Activated CD8-positive, alpha-beta T cell treated with anti-CD3 and anti-CD28 coated beads, Interleukin-2, amount 10 ng/mL, durations not matched to agents 7 days and 5 days (primary cell): Measurements from ENCODE around the gene ZNF582. TPM values are rescaled to one million over a fixed set of nuclear protein-coding genes. Genes with fewer than 3 reads are reported as not detected.
A peak's percentile ranks its signal among the peaks of the same experiment; 100 is the strongest.
"Not testable (repeated sequence)": the region's sequence is repeated elsewhere in the genome, so short reads cannot be mapped to it uniquely, and the experiment has no call there.

ENCODE experiments used
- ATAC-seq: fragments of 150-1000 bp; cut with Tn5 transposase; one replicate; pipeline ENCODE4 v1.10.0; 2021; ENCODE audit warnings: moderate library complexity
- CTCF ChIA-PET: fragments of 350-600 bp; sonication (Branson Sonifier 250); formaldehyde crosslinking; loops from one replicate; lab custom pipeline; 2021; ENCODE audit warnings: antibody characterized with exemption; lab: Charles Lee
- POLR2A ChIA-PET: fragments of 350-600 bp; sonication (Branson Sonifier 250); formaldehyde crosslinking; loops from one replicate; lab custom pipeline; 2021; ENCODE audit warnings: antibody characterized with exemption; lab: Charles Lee
- DNase-seq: peaks from one replicate; pipeline ENCODE4 v3.0.0-alpha.2; 2020
- H3K27ac Mint-ChIP-seq: one replicate; pipeline ENCODE4 v1.8.0; 2021; ENCODE audit warnings: mild to moderate bottlenecking, mixed read lengths
- H3K27me3 Mint-ChIP-seq: one replicate; pipeline ENCODE4 v1.8.0; 2021; ENCODE audit warnings: low read depth, mixed read lengths
- H3K36me3 Mint-ChIP-seq: one replicate; pipeline ENCODE4 v1.8.0; 2021; ENCODE audit warnings: low read depth, mixed read lengths
- H3K4me1 Mint-ChIP-seq: one replicate; pipeline ENCODE4 v1.8.0; 2021; ENCODE audit warnings: low read depth, mixed read lengths
- H3K4me3 Mint-ChIP-seq: one replicate; pipeline ENCODE4 v1.8.0; 2021; ENCODE audit warnings: mild to moderate bottlenecking, mixed read lengths
- H3K9me3 Mint-ChIP-seq: one replicate; pipeline ENCODE4 v1.8.0; 2022; ENCODE audit warnings: mixed read lengths; ENCODE audit not compliant: insufficient read depth
- total RNA-seq, 2 experiments: library from RNA; stranded (reverse); gene quantifications; one replicate each; pipeline ENCODE4 v1.2.3, GENCODE V29; 2021

Gene ZNF582
- total RNA-seq, 2 experiments from 2014 or later: 2.8 to 3.3 TPM

DNA sequence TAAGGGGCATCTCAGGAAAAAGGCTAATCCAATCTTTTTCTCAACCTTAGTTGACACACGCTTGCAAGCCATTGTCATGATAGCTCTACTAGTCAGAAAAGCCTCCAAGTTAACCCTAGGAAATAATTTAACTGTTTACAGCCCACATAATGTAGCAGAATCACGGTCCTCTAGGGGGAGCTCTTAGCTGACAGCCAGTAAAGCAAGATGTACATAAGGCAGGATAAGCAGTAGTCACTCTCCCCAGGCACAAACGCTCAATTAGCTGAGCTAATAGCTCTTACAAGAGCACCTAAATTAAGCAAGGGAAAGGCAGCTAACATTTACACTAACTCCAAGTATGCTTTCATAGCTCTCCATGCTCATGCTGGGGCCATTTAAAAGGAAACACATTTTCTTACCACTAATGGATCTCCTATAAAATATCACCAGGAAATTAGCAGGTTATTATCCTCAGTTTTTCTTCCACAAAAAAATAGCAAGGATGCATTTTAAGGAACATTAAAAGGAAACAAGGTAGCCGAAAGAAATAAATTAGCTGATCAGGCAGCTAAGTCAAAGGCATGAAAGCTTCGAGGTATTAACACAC lies 45.0 kb downstream of the ZNF582 start:
- H3K4me1 Mint-ChIP-seq: no peaks in the 10 kb centered on the region
- ChIA-PET CTCF (interaction anchor here (1.1 to 3.5 kb wide), 11 partner anchors 8 to 282 kb away, joined by 3 to 19 read pairs (median 6); no protein-coding TSS in a partner anchor), POLR2A (no interaction called here)
- H3K27me3 Mint-ChIP-seq: no peaks in the 10 kb centered on the region
- DNase-seq: peak; percentile 44
- no peaks in the 10 kb centered on the region for H3K9me3 Mint-ChIP-seq
- no peaks in the 10 kb centered on the region for H3K36me3 Mint-ChIP-seq
- H3K4me3 Mint-ChIP-seq: no peak overlapping the region
- no peak overlapping the region for H3K27ac Mint-ChIP-seq
- ATAC-seq: no peak

GRCh38 chr19:56347163-56347778 lies 46.1 kb downstream of the ZNF582 start:
- ChIA-PET CTCF (interaction anchor here (1.3 to 3.5 kb wide), 6 partner anchors 14 to 281 kb away, joined by 5 to 19 read pairs (median 12); no protein-coding TSS in a partner anchor), POLR2A (no interaction called here)
- Mint-ChIP-seq H3K36me3 (no peaks in the 10 kb centered on the region), H3K27me3 (peaks cover 5% of the 10 kb centered on the region), H3K27ac (no peak overlapping the region), H3K4me1 (no peaks in the 10 kb centered on the region), H3K9me3 (peaks cover 10% of the 10 kb centered on the region), H3K4me3 (no peak overlapping the region)
- no peak for ATAC-seq
- DNase-seq: no peak

- Mint-ChIP-seq H3K36me3 (no peaks in the 10 kb centered on the region), H3K27ac (no peak overlapping the region), H3K4me1 (no peaks in the 10 kb centered on the region), H3K4me3 (no peak overlapping the region), H3K27me3 (peaks cover 5% of the 10 kb centered on the region), H3K9me3 (peaks cover 28% of the 10 kb centered on the region)
- ATAC-seq (no peak), DNase-seq (no peak)
- CTCF ChIA-PET: no interaction called here
- POLR2A ChIA-PET: no interaction called here
Measured at GRCh38 chr19:56341948-56342347, 51.4 kb downstream of the ZNF582 start.

DNA sequence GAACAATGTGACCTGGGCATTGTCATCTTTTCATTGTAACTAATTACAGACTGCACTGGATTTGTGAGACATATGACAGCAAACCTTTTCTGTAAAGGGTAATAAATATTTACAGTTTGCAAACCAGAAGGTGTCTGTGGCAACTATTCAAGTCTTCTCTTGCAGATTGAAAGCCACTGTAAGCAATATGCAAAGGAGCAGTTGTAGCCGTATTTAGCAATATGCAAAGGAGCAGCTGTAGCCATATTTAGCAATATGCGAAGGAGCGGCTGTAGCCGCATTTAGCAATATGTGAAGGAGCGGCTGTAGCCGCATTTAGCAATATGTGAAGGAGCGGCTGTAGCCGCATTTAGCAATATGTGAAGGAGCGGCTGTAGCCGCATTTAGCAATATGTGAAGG lies 54.3 kb downstream of the ZNF582 start:
- ATAC-seq, H3K4me1 Mint-ChIP-seq, H3K4me3 Mint-ChIP-seq, H3K36me3 Mint-ChIP-seq, POLR2A ChIA-PET, H3K27me3 Mint-ChIP-seq, DNase-seq, CTCF ChIA-PET, H3K27ac Mint-ChIP-seq: not testable (repeated sequence)
- peaks cover 28% of the 10 kb centered on the region for H3K9me3 Mint-ChIP-seq

GRCh38 chr19:56337077-56337476 lies 56.3 kb downstream of the ZNF582 start:
- CTCF ChIA-PET: interaction anchor here (0.9 kb wide), 1 partner anchor 84 kb away, joined by 4 read pairs; no protein-coding TSS in a partner anchor
- H3K4me1 Mint-ChIP-seq: not testable (repeated sequence)

DNA sequence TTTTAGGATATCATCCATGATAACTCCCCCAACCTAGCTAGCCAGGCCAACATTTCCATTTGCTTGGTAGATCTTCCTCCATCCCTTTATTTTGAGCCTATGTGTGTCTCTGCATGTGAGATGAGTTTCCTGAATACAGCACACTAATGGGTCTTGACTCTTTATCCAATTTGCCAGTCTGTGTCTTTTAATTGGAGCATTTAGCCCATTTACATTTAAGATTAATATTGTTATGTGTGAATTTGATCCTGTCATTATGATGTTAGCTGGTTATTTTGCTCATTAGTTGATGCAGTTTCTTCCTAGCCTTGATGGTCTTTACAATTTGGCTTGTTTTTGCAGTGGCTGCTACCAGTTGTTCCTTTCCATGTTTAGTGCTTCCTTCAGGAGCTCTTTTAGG lies 58.0 kb downstream of the ZNF582 start:
- POLR2A ChIA-PET, H3K4me3 Mint-ChIP-seq, ATAC-seq, H3K36me3 Mint-ChIP-seq, H3K27me3 Mint-ChIP-seq, DNase-seq, H3K27ac Mint-ChIP-seq, H3K4me1 Mint-ChIP-seq, H3K9me3 Mint-ChIP-seq: not testable (repeated sequence)
- CTCF ChIA-PET: interaction anchor here (2.8 to 4.3 kb wide), 2 partner anchors 82 to 269 kb away, joined by 28 to 146 read pairs; no protein-coding TSS in a partner anchor

More at GRCh38 chr19:56337077-56337476, 56.3 kb downstream of the ZNF582 start:
- H3K27me3 Mint-ChIP-seq, DNase-seq, ATAC-seq, POLR2A ChIA-PET, H3K4me3 Mint-ChIP-seq, H3K27ac Mint-ChIP-seq, H3K36me3 Mint-ChIP-seq: not testable (repeated sequence)
- H3K9me3 Mint-ChIP-seq: peaks cover 18% of the 10 kb centered on the region

DNA sequence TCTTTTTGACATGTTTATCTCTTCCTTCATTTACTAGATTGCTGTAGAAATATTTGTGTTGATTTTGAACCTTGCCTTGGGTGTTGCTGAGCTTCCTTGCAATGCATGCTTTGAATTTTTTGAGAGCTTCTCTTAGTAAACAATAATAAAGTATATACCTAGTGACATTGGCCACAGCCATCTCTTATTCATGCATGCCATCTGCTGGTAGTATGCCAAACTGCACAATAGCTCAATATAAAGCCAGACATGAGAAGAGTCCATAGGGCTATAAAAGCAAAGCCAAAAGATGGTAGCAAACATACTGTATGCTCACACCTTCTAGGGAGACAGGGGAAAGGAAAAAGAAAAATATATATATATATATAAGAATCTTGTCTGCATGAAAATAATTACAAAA lies 59.8 kb downstream of the ZNF582 start:
- no peaks in the 10 kb centered on the region for H3K9me3 Mint-ChIP-seq

More for the DNA sequence above, 59.8 kb downstream of the ZNF582 start:
- Mint-ChIP-seq H3K27ac (no peak overlapping the region), H3K36me3 (no peaks in the 10 kb centered on the region), H3K4me1 (no peaks in the 10 kb centered on the region), H3K4me3 (no peak overlapping the region), H3K27me3 (peaks cover 7% of the 10 kb centered on the region)
- DNase-seq (peak; percentile 63), ATAC-seq (peak; percentile 49)
- ChIA-PET CTCF (interaction anchor here (0.6 to 4.3 kb wide), 28 partner anchors 12 to 701 kb away, joined by 3 to 146 read pairs (median 5); partner anchors contain the start of genes U2AF2 and ZSCAN5A), POLR2A (no interaction called here)

Other genes with a start within 250 kb of the ZNF582 start
- gene GALP, start 217.5 kb downstream of the ZNF582 start, total RNA-seq: not detected
- gene ZSCAN5B, start 195.8 kb downstream of the ZNF582 start, total RNA-seq: not detected
- gene ZSCAN5C, start 191.3 kb downstream of the ZNF582 start, total RNA-seq: not detected
- 1 to 10 TPM; 2.3 to 2.9 TPM for gene EDDM13, start 120.8 kb downstream of the ZNF582 start, total RNA-seq
- 10 to 100 TPM in 1 of 2 experiments, 1 to 10 TPM in 1; 8.2 to 12.1 TPM for gene ZSCAN5A, start 78.7 kb downstream of the ZNF582 start, total RNA-seq
- 1 to 10 TPM; 4.3 to 4.6 TPM for gene ZNF583, start 10.8 kb upstream of the ZNF582 start, total RNA-seq
- 1 to 10 TPM in 1 of 2 experiments, under 1 TPM in 1; 0.71 to 1.1 TPM for gene ZNF667, start 83.8 kb upstream of the ZNF582 start, total RNA-seq
- 1 to 10 TPM in 1 of 2 experiments, under 1 TPM in 1; 0.95 to 1.8 TPM for gene ZNF471, start 114.3 kb upstream of the ZNF582 start, total RNA-seq
- 1 to 10 TPM; 6.4 to 6.6 TPM for gene ZFP28, start 145.4 kb upstream of the ZNF582 start, total RNA-seq
- gene ZNF470, start 173.9 kb upstream of the ZNF582 start, total RNA-seq: 1 to 10 TPM; 4.8 to 6.4 TPM
- 1 to 10 TPM; 6.5 to 7.1 TPM for gene ZNF71, start 201.8 kb upstream of the ZNF582 start, total RNA-seq
- under 1 TPM in 1 of 2 experiments, not detected in 1; 0.31 TPM for gene SMIM17, start 249.6 kb upstream of the ZNF582 start, total RNA-seq